ENCODE results near the gene ARL11.

Gene ARL11

GRCh38 chr13:49649963-49650312 is 21.6 kb downstream of the ARL11 start:
- no peaks in the 10 kb centered on the region for H3K36me3 ChIP-seq (ENCODE audit: control insufficient read depth in 2 of 2, insufficient read depth in 2 of 2, low read length in 2 of 2)
- H3K9me3 ChIP-seq (ENCODE audit: control insufficient read depth in 2 of 2, low read length in 2 of 2), result no peaks in the 10 kb centered on the region
- no peak overlapping the region for H3K9ac ChIP-seq (ENCODE audit: low read length in 2 of 2)
- no peak overlapping the region for H3K27ac ChIP-seq (ENCODE audit: low read length)
- H3K4me1 ChIP-seq (ENCODE audit: control insufficient read depth, insufficient read depth, low read length), result peaks cover 4% of the 10 kb centered on the region
- H3K27me3 ChIP-seq (ENCODE audit: control insufficient read depth in 1 of 2, insufficient read depth in 2 of 2, low read length in 2 of 2), result no peaks in the 10 kb centered on the region
- H3K4me3 ChIP-seq (ENCODE audit: low read length in 2 of 2), result no peak overlapping the region

GRCh38 chr13:49651570-49652354 is 23.5 kb downstream of the ARL11 start:
- Histone ChIP-seq H3K4me3 (ENCODE audit: low read length in 2 of 2) (no peak overlapping the region), H3K9ac (ENCODE audit: low read length in 2 of 2) (no peak overlapping the region), H3K27me3 (ENCODE audit: control insufficient read depth in 1 of 2, insufficient read depth in 2 of 2, low read length in 2 of 2) (no peaks in the 10 kb centered on the region), H3K36me3 (ENCODE audit: control insufficient read depth in 2 of 2, insufficient read depth in 2 of 2, low read length in 2 of 2) (no peaks in the 10 kb centered on the region), H3K4me1 (ENCODE audit: control insufficient read depth, insufficient read depth, low read length) (peaks cover 4% of the 10 kb centered on the region), H3K9me3 (ENCODE audit: control insufficient read depth in 2 of 2, low read length in 2 of 2) (no peaks in the 10 kb centered on the region), H3K27ac (ENCODE audit: low read length) (no peak overlapping the region)

GRCh38 chr13:49652355-49653305 is 24.3 kb downstream of the ARL11 start:
- H3K36me3 ChIP-seq (ENCODE audit: control insufficient read depth in 2 of 2, insufficient read depth in 2 of 2, low read length in 2 of 2), result no peaks in the 10 kb centered on the region
- no peaks in the 10 kb centered on the region for H3K9me3 ChIP-seq (ENCODE audit: control insufficient read depth in 2 of 2, low read length in 2 of 2)
- no peak overlapping the region for H3K27ac ChIP-seq (ENCODE audit: low read length)
- no peaks in the 10 kb centered on the region for H3K27me3 ChIP-seq (ENCODE audit: control insufficient read depth in 1 of 2, insufficient read depth in 2 of 2, low read length in 2 of 2)
- H3K4me3 ChIP-seq (ENCODE audit: low read length in 2 of 2), result no peak overlapping the region
- H3K9ac ChIP-seq (ENCODE audit: low read length in 2 of 2), result no peak overlapping the region
- H3K4me1 ChIP-seq (ENCODE audit: control insufficient read depth, insufficient read depth, low read length), result peaks cover 4% of the 10 kb centered on the region

- Histone ChIP-seq H3K9me3 (ENCODE audit: control insufficient read depth in 2 of 2, low read length in 2 of 2) (no peaks in the 10 kb centered on the region), H3K27me3 (ENCODE audit: control insufficient read depth in 1 of 2, insufficient read depth in 2 of 2, low read length in 2 of 2) (no peaks in the 10 kb centered on the region), H3K4me3 (ENCODE audit: low read length in 2 of 2) (no peak overlapping the region), H3K36me3 (ENCODE audit: control insufficient read depth in 2 of 2, insufficient read depth in 2 of 2, low read length in 2 of 2) (no peaks in the 10 kb centered on the region), H3K27ac (ENCODE audit: low read length) (no peak overlapping the region), H3K9ac (ENCODE audit: low read length in 2 of 2) (no peak overlapping the region), H3K4me1 (ENCODE audit: control insufficient read depth, insufficient read depth, low read length) (peaks cover 4% of the 10 kb centered on the region)
These were observed 25.2 kb downstream of the ARL11 start for GRCh38 chr13:49653478-49653877.

- Histone ChIP-seq H3K9ac (ENCODE audit: low read length in 2 of 2) (no peak overlapping the region), H3K36me3 (ENCODE audit: control insufficient read depth in 2 of 2, insufficient read depth in 2 of 2, low read length in 2 of 2) (no peaks in the 10 kb centered on the region), H3K4me3 (ENCODE audit: low read length in 2 of 2) (no peak overlapping the region), H3K9me3 (ENCODE audit: control insufficient read depth in 2 of 2, low read length in 2 of 2) (no peaks in the 10 kb centered on the region), H3K27me3 (ENCODE audit: control insufficient read depth in 1 of 2, insufficient read depth in 2 of 2, low read length in 2 of 2) (no peaks in the 10 kb centered on the region), H3K27ac (ENCODE audit: low read length) (no peak overlapping the region), H3K4me1 (ENCODE audit: control insufficient read depth, insufficient read depth, low read length) (peaks cover 4% of the 10 kb centered on the region)
These were observed 25.7 kb downstream of the ARL11 start for GRCh38 chr13:49654011-49654410.

GRCh38 chr13:49655906-49656305 is 27.6 kb downstream of the ARL11 start:
- H3K4me1 ChIP-seq (ENCODE audit: control insufficient read depth, insufficient read depth, low read length), result no peaks in the 10 kb centered on the region

GRCh38 chr13:49657241-49657641 is 28.9 kb downstream of the ARL11 start:
- no peak overlapping the region for H3K9ac ChIP-seq (ENCODE audit: low read length in 2 of 2)
- H3K27ac ChIP-seq (ENCODE audit: low read length), result no peak overlapping the region
- no peaks in the 10 kb centered on the region for H3K9me3 ChIP-seq (ENCODE audit: control insufficient read depth in 2 of 2, low read length in 2 of 2)
- H3K4me3 ChIP-seq (ENCODE audit: low read length in 2 of 2), result no peak overlapping the region
- no peaks in the 10 kb centered on the region for H3K4me1 ChIP-seq (ENCODE audit: control insufficient read depth, insufficient read depth, low read length)
- no peaks in the 10 kb centered on the region for H3K27me3 ChIP-seq (ENCODE audit: control insufficient read depth in 1 of 2, insufficient read depth in 2 of 2, low read length in 2 of 2)
- H3K36me3 ChIP-seq (ENCODE audit: control insufficient read depth in 2 of 2, insufficient read depth in 2 of 2, low read length in 2 of 2), result peaks cover 3 to 8% of the 10 kb centered on the region in 2 donors

More at GRCh38 chr13:49655906-49656305, 27.6 kb downstream of the ARL11 start:
- Histone ChIP-seq H3K9me3 (ENCODE audit: control insufficient read depth in 2 of 2, low read length in 2 of 2) (no peaks in the 10 kb centered on the region), H3K4me3 (ENCODE audit: low read length in 2 of 2) (no peak overlapping the region), H3K9ac (ENCODE audit: low read length in 2 of 2) (no peak overlapping the region), H3K36me3 (ENCODE audit: control insufficient read depth in 2 of 2, insufficient read depth in 2 of 2, low read length in 2 of 2) (peaks cover 0 to 6% of the 10 kb centered on the region in 2 donors), H3K27ac (ENCODE audit: low read length) (no peak overlapping the region), H3K27me3 (ENCODE audit: control insufficient read depth in 1 of 2, insufficient read depth in 2 of 2, low read length in 2 of 2) (no peaks in the 10 kb centered on the region)

- no peak overlapping the region for H3K4me3 ChIP-seq (ENCODE audit: low read length in 2 of 2)
- H3K27ac ChIP-seq (ENCODE audit: low read length), result no peak overlapping the region
- H3K9me3 ChIP-seq (ENCODE audit: control insufficient read depth in 2 of 2, low read length in 2 of 2), result no peaks in the 10 kb centered on the region
- H3K4me1 ChIP-seq (ENCODE audit: control insufficient read depth, insufficient read depth, low read length), result no peaks in the 10 kb centered on the region
- H3K36me3 ChIP-seq (ENCODE audit: control insufficient read depth in 2 of 2, insufficient read depth in 2 of 2, low read length in 2 of 2), result peaks cover 7 to 22% of the 10 kb centered on the region in 2 donors
- no peak overlapping the region for H3K9ac ChIP-seq (ENCODE audit: low read length in 2 of 2)
- no peaks in the 10 kb centered on the region for H3K27me3 ChIP-seq (ENCODE audit: control insufficient read depth in 1 of 2, insufficient read depth in 2 of 2, low read length in 2 of 2)
These were observed 36.3 kb downstream of the ARL11 start for GRCh38 chr13:49664606-49665005.

- Histone ChIP-seq H3K36me3 (ENCODE audit: control insufficient read depth in 2 of 2, insufficient read depth in 2 of 2, low read length in 2 of 2) (peaks cover 3 to 14% of the 10 kb centered on the region in 2 donors), H3K4me3 (ENCODE audit: low read length in 2 of 2) (no peak overlapping the region), H3K9me3 (ENCODE audit: control insufficient read depth in 2 of 2, low read length in 2 of 2) (no peaks in the 10 kb centered on the region), H3K27ac (ENCODE audit: low read length) (no peak overlapping the region), H3K27me3 (ENCODE audit: control insufficient read depth in 1 of 2, insufficient read depth in 2 of 2, low read length in 2 of 2) (no peaks in the 10 kb centered on the region), H3K9ac (ENCODE audit: low read length in 2 of 2) (no peak overlapping the region), H3K4me1 (ENCODE audit: control insufficient read depth, insufficient read depth, low read length) (no peaks in the 10 kb centered on the region)
These were observed 39.5 kb downstream of the ARL11 start for GRCh38 chr13:49667773-49668172.

GRCh38 chr13:49669735-49670309 is 41.5 kb downstream of the ARL11 start:
- Histone ChIP-seq H3K27me3 (ENCODE audit: control insufficient read depth in 1 of 2, insufficient read depth in 2 of 2, low read length in 2 of 2) (no peaks in the 10 kb centered on the region), H3K4me1 (ENCODE audit: control insufficient read depth, insufficient read depth, low read length) (no peaks in the 10 kb centered on the region), H3K9me3 (ENCODE audit: control insufficient read depth in 2 of 2, low read length in 2 of 2) (no peaks in the 10 kb centered on the region), H3K27ac (ENCODE audit: low read length) (no peak overlapping the region), H3K9ac (ENCODE audit: low read length in 2 of 2) (no peak overlapping the region), H3K4me3 (ENCODE audit: low read length in 2 of 2) (no peak overlapping the region), H3K36me3 (ENCODE audit: control insufficient read depth in 2 of 2, insufficient read depth in 2 of 2, low read length in 2 of 2) (peaks cover 0 to 11% of the 10 kb centered on the region in 2 donors)

Data from stomach smooth muscle (tissue), 2 donors.